Measurements from ENCODE around the gene TM7SF3.
"Not testable (repeated sequence)": the region's sequence is repeated elsewhere in the genome, so short reads cannot be mapped to it uniquely, and the experiment has no call there.

The TM7SF3 gene

GRCh38 chr12:26961803-26962202, 52.4 kb downstream of the TM7SF3 start:
- no peaks in the 10 kb centered on the region for H3K4me1 ChIP-seq (ENCODE audit: control insufficient read depth in 5 of 5, insufficient read depth in 5 of 5, low read length in 5 of 5)
- no peak overlapping the region for H3K9ac ChIP-seq (ENCODE audit: low read length in 5 of 5)
- H3K27me3 ChIP-seq (ENCODE audit: control insufficient read depth in 5 of 5, insufficient read depth in 4 of 5, low read length in 5 of 5) = no peaks in the 10 kb centered on the region
- H3K4me3 ChIP-seq (ENCODE audit: low read depth in 1 of 5, low read length in 5 of 5) = no peak overlapping the region
- H3K27ac ChIP-seq (ENCODE audit: low read depth, low read length) = no peak overlapping the region
- peaks cover 25 to 52% (median 35%) of the 10 kb centered on the region in 5 donors for H3K36me3 ChIP-seq (ENCODE audit: control insufficient read depth in 5 of 5, insufficient read depth in 5 of 5, low read length in 5 of 5)
- H3K9me3 ChIP-seq (ENCODE audit: control insufficient read depth in 5 of 5, low read length in 5 of 5) = no peaks in the 10 kb centered on the region

GRCh38 chr12:26961391-26961790, 52.8 kb downstream of the TM7SF3 start:
- H3K4me3 ChIP-seq (ENCODE audit: low read depth in 1 of 5, low read length in 5 of 5); H3K27ac ChIP-seq (ENCODE audit: low read depth, low read length); H3K9me3 ChIP-seq (ENCODE audit: control insufficient read depth in 5 of 5, low read length in 5 of 5); H3K9ac ChIP-seq (ENCODE audit: low read length in 5 of 5); H3K27me3 ChIP-seq (ENCODE audit: control insufficient read depth in 5 of 5, insufficient read depth in 4 of 5, low read length in 5 of 5); H3K4me1 ChIP-seq (ENCODE audit: control insufficient read depth in 5 of 5, insufficient read depth in 5 of 5, low read length in 5 of 5): not testable (repeated sequence)
- peaks cover 27 to 52% (median 36%) of the 10 kb centered on the region in 5 donors for H3K36me3 ChIP-seq (ENCODE audit: control insufficient read depth in 5 of 5, insufficient read depth in 5 of 5, low read length in 5 of 5)

GRCh38 chr12:26954027-26954426, 60.2 kb downstream of the TM7SF3 start:
- no peak overlapping the region for H3K9ac ChIP-seq (ENCODE audit: low read length in 5 of 5)

GRCh38 chr12:26953447-26953846, 60.7 kb downstream of the TM7SF3 start:
- no peak overlapping the region for H3K9ac ChIP-seq (ENCODE audit: low read length in 5 of 5)

More at GRCh38 chr12:26954027-26954426, 60.2 kb downstream of the TM7SF3 start:
- Histone ChIP-seq H3K27ac (ENCODE audit: low read depth, low read length) (no peak overlapping the region), H3K4me3 (ENCODE audit: low read depth in 1 of 5, low read length in 5 of 5) (no peak overlapping the region), H3K9me3 (ENCODE audit: control insufficient read depth in 5 of 5, low read length in 5 of 5) (no peaks in the 10 kb centered on the region), H3K27me3 (ENCODE audit: control insufficient read depth in 5 of 5, insufficient read depth in 4 of 5, low read length in 5 of 5) (no peaks in the 10 kb centered on the region), H3K36me3 (ENCODE audit: control insufficient read depth in 5 of 5, insufficient read depth in 5 of 5, low read length in 5 of 5) (peaks cover 13 to 16% (median 15%) of the 10 kb centered on the region in 5 donors), H3K4me1 (ENCODE audit: control insufficient read depth in 5 of 5, insufficient read depth in 5 of 5, low read length in 5 of 5) (peaks cover 0 to 6% (median 0%) of the 10 kb centered on the region in 5 donors)

GRCh38 chr12:26948309-26948708, 65.9 kb downstream of the TM7SF3 start:
- no peak overlapping the region for H3K4me3 ChIP-seq (ENCODE audit: low read depth in 1 of 5, low read length in 5 of 5)
- peaks cover 0 to 8% (median 3%) of the 10 kb centered on the region in 5 donors for H3K9me3 ChIP-seq (ENCODE audit: control insufficient read depth in 5 of 5, low read length in 5 of 5)
- no peaks in the 10 kb centered on the region for H3K36me3 ChIP-seq (ENCODE audit: control insufficient read depth in 5 of 5, insufficient read depth in 5 of 5, low read length in 5 of 5)
- H3K27ac ChIP-seq (ENCODE audit: low read depth, low read length) = no peak overlapping the region
- no peak overlapping the region for H3K9ac ChIP-seq (ENCODE audit: low read length in 5 of 5)
- peaks cover 0 to 2% (median 0%) of the 10 kb centered on the region in 5 donors for H3K4me1 ChIP-seq (ENCODE audit: control insufficient read depth in 5 of 5, insufficient read depth in 5 of 5, low read length in 5 of 5)
- no peaks in the 10 kb centered on the region for H3K27me3 ChIP-seq (ENCODE audit: control insufficient read depth in 5 of 5, insufficient read depth in 4 of 5, low read length in 5 of 5)

More at GRCh38 chr12:26953447-26953846, 60.7 kb downstream of the TM7SF3 start:
- Histone ChIP-seq H3K9me3 (ENCODE audit: control insufficient read depth in 5 of 5, low read length in 5 of 5) (peaks cover 0 to 3% (median 0%) of the 10 kb centered on the region in 5 donors), H3K36me3 (ENCODE audit: control insufficient read depth in 5 of 5, insufficient read depth in 5 of 5, low read length in 5 of 5) (peaks cover 9 to 16% (median 13%) of the 10 kb centered on the region in 5 donors), H3K4me3 (ENCODE audit: low read depth in 1 of 5, low read length in 5 of 5) (no peak overlapping the region), H3K27me3 (ENCODE audit: control insufficient read depth in 5 of 5, insufficient read depth in 4 of 5, low read length in 5 of 5) (no peaks in the 10 kb centered on the region), H3K4me1 (ENCODE audit: control insufficient read depth in 5 of 5, insufficient read depth in 5 of 5, low read length in 5 of 5) (peaks cover 0 to 6% (median 0%) of the 10 kb centered on the region in 5 donors), H3K27ac (ENCODE audit: low read depth, low read length) (no peak overlapping the region)

GRCh38 chr12:26941215-26941594, 73.0 kb downstream of the TM7SF3 start:
- Histone ChIP-seq H3K36me3 (ENCODE audit: control insufficient read depth in 5 of 5, insufficient read depth in 5 of 5, low read length in 5 of 5) (no peaks in the 10 kb centered on the region), H3K27ac (ENCODE audit: low read depth, low read length) (no peak overlapping the region), H3K4me1 (ENCODE audit: control insufficient read depth in 5 of 5, insufficient read depth in 5 of 5, low read length in 5 of 5) (peaks cover 6 to 51% (median 40%) of the 10 kb centered on the region in 5 donors), H3K9me3 (ENCODE audit: control insufficient read depth in 5 of 5, low read length in 5 of 5) (no peaks in the 10 kb centered on the region), H3K27me3 (ENCODE audit: control insufficient read depth in 5 of 5, insufficient read depth in 4 of 5, low read length in 5 of 5) (no peaks in the 10 kb centered on the region), H3K4me3 (ENCODE audit: low read depth in 1 of 5, low read length in 5 of 5) (no peak overlapping the region), H3K9ac (ENCODE audit: low read length in 5 of 5) (peak overlapping the region in 1 of 5 donors; percentile 30)

- Histone ChIP-seq H3K9ac (ENCODE audit: low read length in 5 of 5) (peak overlapping the region in 3 of 5 donors; percentile 30 to 99 (median 87)), H3K4me3 (ENCODE audit: low read depth in 1 of 5, low read length in 5 of 5) (no peak overlapping the region), H3K36me3 (ENCODE audit: control insufficient read depth in 5 of 5, insufficient read depth in 5 of 5, low read length in 5 of 5) (no peaks in the 10 kb centered on the region), H3K27ac (ENCODE audit: low read depth, low read length) (no peak overlapping the region), H3K4me1 (ENCODE audit: control insufficient read depth in 5 of 5, insufficient read depth in 5 of 5, low read length in 5 of 5) (peaks cover 6 to 57% (median 46%) of the 10 kb centered on the region in 5 donors), H3K27me3 (ENCODE audit: control insufficient read depth in 5 of 5, insufficient read depth in 4 of 5, low read length in 5 of 5) (no peaks in the 10 kb centered on the region), H3K9me3 (ENCODE audit: control insufficient read depth in 5 of 5, low read length in 5 of 5) (no peaks in the 10 kb centered on the region)
Observed at GRCh38 chr12:26940516-26941214, 73.5 kb downstream of the TM7SF3 start.

GRCh38 chr12:26939953-26940352, 74.2 kb downstream of the TM7SF3 start:
- Histone ChIP-seq H3K27me3 (ENCODE audit: control insufficient read depth in 5 of 5, insufficient read depth in 4 of 5, low read length in 5 of 5) (no peaks in the 10 kb centered on the region), H3K9ac (ENCODE audit: low read length in 5 of 5) (peak overlapping the region in 4 of 5 donors; percentile 87 to 99 (median 98)), H3K4me3 (ENCODE audit: low read depth in 1 of 5, low read length in 5 of 5) (peak overlapping the region in 3 of 5 donors; percentile 99), H3K4me1 (ENCODE audit: control insufficient read depth in 5 of 5, insufficient read depth in 5 of 5, low read length in 5 of 5) (peaks cover 6 to 57% (median 48%) of the 10 kb centered on the region in 5 donors), H3K36me3 (ENCODE audit: control insufficient read depth in 5 of 5, insufficient read depth in 5 of 5, low read length in 5 of 5) (no peaks in the 10 kb centered on the region), H3K9me3 (ENCODE audit: control insufficient read depth in 5 of 5, low read length in 5 of 5) (no peaks in the 10 kb centered on the region), H3K27ac (ENCODE audit: low read depth, low read length) (no peak overlapping the region)

GRCh38 chr12:26939192-26939832, 74.9 kb downstream of the TM7SF3 start:
- no peaks in the 10 kb centered on the region for H3K27me3 ChIP-seq (ENCODE audit: control insufficient read depth in 5 of 5, insufficient read depth in 4 of 5, low read length in 5 of 5)
- H3K36me3 ChIP-seq (ENCODE audit: control insufficient read depth in 5 of 5, insufficient read depth in 5 of 5, low read length in 5 of 5) = no peaks in the 10 kb centered on the region
- peak overlapping the region; percentile 79 to 99 (median 98) for H3K9ac ChIP-seq (ENCODE audit: low read length in 5 of 5)
- H3K27ac ChIP-seq (ENCODE audit: low read depth, low read length) = peak overlapping the region; percentile 84
- H3K9me3 ChIP-seq (ENCODE audit: control insufficient read depth in 5 of 5, low read length in 5 of 5) = no peaks in the 10 kb centered on the region
- peaks cover 6 to 57% (median 48%) of the 10 kb centered on the region in 5 donors for H3K4me1 ChIP-seq (ENCODE audit: control insufficient read depth in 5 of 5, insufficient read depth in 5 of 5, low read length in 5 of 5)
- peak overlapping the region; percentile 86 to 100 (median 99) for H3K4me3 ChIP-seq (ENCODE audit: low read depth in 1 of 5, low read length in 5 of 5)

GRCh38 chr12:26938701-26939062, 75.5 kb downstream of the TM7SF3 start:
- Histone ChIP-seq H3K9me3 (ENCODE audit: control insufficient read depth in 5 of 5, low read length in 5 of 5) (no peaks in the 10 kb centered on the region), H3K36me3 (ENCODE audit: control insufficient read depth in 5 of 5, insufficient read depth in 5 of 5, low read length in 5 of 5) (no peaks in the 10 kb centered on the region), H3K9ac (ENCODE audit: low read length in 5 of 5) (peak overlapping the region; percentile 79 to 99 (median 98)), H3K4me1 (ENCODE audit: control insufficient read depth in 5 of 5, insufficient read depth in 5 of 5, low read length in 5 of 5) (peaks cover 6 to 57% (median 48%) of the 10 kb centered on the region in 5 donors), H3K27ac (ENCODE audit: low read depth, low read length) (peak overlapping the region; percentile 84), H3K27me3 (ENCODE audit: control insufficient read depth in 5 of 5, insufficient read depth in 4 of 5, low read length in 5 of 5) (no peaks in the 10 kb centered on the region), H3K4me3 (ENCODE audit: low read depth in 1 of 5, low read length in 5 of 5) (peak overlapping the region; percentile 86 to 100 (median 99))
